ENCODE measurements around the gene SERTAD2. TPM values are rescaled to one million over a fixed set of nuclear protein-coding genes. Genes with fewer than 3 reads are reported as not detected.

Gene SERTAD2
- total RNA-seq (ENCODE audit: unreplicated experiment): 9.8 TPM
- long read RNA-seq, partial matches to known transcripts: 0 of 1 reads
- long read RNA-seq, other reads (novel, unspliced or antisense): 0 of 1 reads

GRCh38 chr2:64653109-64654062, at the start of gene SERTAD2:
SERTAD2 (minus strand) TSS chr2:64653913; CDS start chr2:64636871, 17,042 bp downstream.
- DNase-seq (ENCODE audit: low spot score): peak; percentile 82
- Mint-ChIP-seq H3K4me3 (ENCODE audit: unreplicated experiment) (peak within 1 kb of the TSS; percentile 98), H3K4me1 (ENCODE audit: unreplicated experiment) (peaks cover 14% of the 10 kb centered on the region), H3K9me3 (ENCODE audit: unreplicated experiment) (no peaks in the 10 kb centered on the region), H3K27me3 (ENCODE audit: unreplicated experiment) (peaks cover 7% of the 10 kb centered on the region), H3K27ac (ENCODE audit: unreplicated experiment) (peak within 1 kb of the TSS; percentile 93), H3K36me3 (ENCODE audit: low read depth, unreplicated experiment) (no peaks in the 10 kb centered on the region)
- TF ChIP-seq CTCF (IDR thresholded peaks at IDR 0.05; ENCODE audit: unreplicated experiment): no peak

- H3K9me3 Mint-ChIP-seq (ENCODE audit: unreplicated experiment): no peaks in the 10 kb centered on the region
- no peaks in the 10 kb centered on the region for H3K36me3 Mint-ChIP-seq (ENCODE audit: low read depth, unreplicated experiment)
- no peaks in the 10 kb centered on the region for H3K27me3 Mint-ChIP-seq (ENCODE audit: unreplicated experiment)
- no peak for TF ChIP-seq CTCF (IDR thresholded peaks at IDR 0.05; ENCODE audit: unreplicated experiment)
- no peak overlapping the region for H3K27ac Mint-ChIP-seq (ENCODE audit: unreplicated experiment)
- H3K4me3 Mint-ChIP-seq (ENCODE audit: unreplicated experiment): no peak overlapping the region
- DNase-seq (ENCODE audit: low spot score): no peak
- peaks cover 23% of the 10 kb centered on the region for H3K4me1 Mint-ChIP-seq (ENCODE audit: unreplicated experiment)
Observed at GRCh38 chr2:64700133-64700809, 46.6 kb upstream of the SERTAD2 start.

- H3K27me3 Mint-ChIP-seq (ENCODE audit: unreplicated experiment): no peaks in the 10 kb centered on the region
- H3K27ac Mint-ChIP-seq (ENCODE audit: unreplicated experiment): no peak overlapping the region
- H3K4me3 Mint-ChIP-seq (ENCODE audit: unreplicated experiment): no peak overlapping the region
- no peak for DNase-seq (ENCODE audit: low spot score)
- H3K4me1 Mint-ChIP-seq (ENCODE audit: unreplicated experiment): peaks cover 25% of the 10 kb centered on the region
- H3K36me3 Mint-ChIP-seq (ENCODE audit: low read depth, unreplicated experiment): no peaks in the 10 kb centered on the region
- no peak for TF ChIP-seq CTCF (IDR thresholded peaks at IDR 0.05; ENCODE audit: unreplicated experiment)
- no peaks in the 10 kb centered on the region for H3K9me3 Mint-ChIP-seq (ENCODE audit: unreplicated experiment)
Observed at GRCh38 chr2:64699712-64700111, 46.0 kb upstream of the SERTAD2 start.

- H3K27me3 Mint-ChIP-seq (ENCODE audit: unreplicated experiment): no peaks in the 10 kb centered on the region
- peaks cover 25% of the 10 kb centered on the region for H3K4me1 Mint-ChIP-seq (ENCODE audit: unreplicated experiment)
- H3K4me3 Mint-ChIP-seq (ENCODE audit: unreplicated experiment): no peak overlapping the region
- H3K36me3 Mint-ChIP-seq (ENCODE audit: low read depth, unreplicated experiment): no peaks in the 10 kb centered on the region
- DNase-seq (ENCODE audit: low spot score): no peak
- no peak for TF ChIP-seq CTCF (IDR thresholded peaks at IDR 0.05; ENCODE audit: unreplicated experiment)
- H3K9me3 Mint-ChIP-seq (ENCODE audit: unreplicated experiment): no peaks in the 10 kb centered on the region
- no peak overlapping the region for H3K27ac Mint-ChIP-seq (ENCODE audit: unreplicated experiment)
Observed at GRCh38 chr2:64698668-64699444, 45.1 kb upstream of the SERTAD2 start.

Data from endothelial cell (in vitro differentiated cells).